Measurements from ENCODE around the gene GRIP2. TPM values are rescaled to one million over a fixed set of nuclear protein-coding genes. Genes with fewer than 3 reads are reported as not detected.

Gene GRIP2
- total RNA-seq, 1 donor, result 1.4 TPM

DNA sequence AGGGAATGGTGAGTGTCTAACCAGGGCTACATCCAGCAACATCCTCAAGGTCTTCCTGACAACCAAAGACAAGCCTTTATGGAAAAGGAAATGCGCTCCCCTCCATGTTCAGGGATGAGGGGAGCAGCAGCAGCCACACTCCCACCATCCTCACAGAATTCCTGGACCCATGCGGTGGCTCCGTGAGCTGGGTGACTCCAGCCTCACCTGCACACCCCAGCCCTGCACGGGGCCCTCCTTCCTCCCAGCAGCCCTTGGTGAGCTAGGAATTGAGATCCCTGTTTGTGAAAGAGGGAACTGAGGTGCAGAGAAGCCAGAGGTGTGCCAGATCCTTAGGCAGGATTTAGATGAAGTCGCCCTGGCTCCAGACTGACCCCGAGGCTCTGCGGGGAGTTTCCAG is 52.3 kb downstream of the GRIP2 start:
- H3K4me2 ChIP-seq (ENCODE audit: insufficient read depth, low read length), result no peak overlapping the region
- no peaks in the 10 kb centered on the region for H3K9me3 ChIP-seq (ENCODE audit: low read depth, low read length)
- no peak overlapping the region for H2AFZ ChIP-seq (ENCODE audit: low read length)
- H3K79me2 ChIP-seq (ENCODE audit: insufficient read depth, low read length), result no peaks in the 10 kb centered on the region
- H3K36me3 ChIP-seq (ENCODE audit: insufficient read depth, low read length), result peaks cover 58% of the 10 kb centered on the region
- H3K27me3 ChIP-seq (ENCODE audit: insufficient read depth, low read length), result no peaks in the 10 kb centered on the region
- peak; percentile 59 for DNase-seq (ENCODE audit: insufficient read length, low spot score, missing footprints)
- H3K27ac ChIP-seq (ENCODE audit: low read depth, low read length), result no peak overlapping the region
- H3K4me3 ChIP-seq (ENCODE audit: insufficient read depth, low read length), result no peak overlapping the region
- TF ChIP-seq, protein P1, sequence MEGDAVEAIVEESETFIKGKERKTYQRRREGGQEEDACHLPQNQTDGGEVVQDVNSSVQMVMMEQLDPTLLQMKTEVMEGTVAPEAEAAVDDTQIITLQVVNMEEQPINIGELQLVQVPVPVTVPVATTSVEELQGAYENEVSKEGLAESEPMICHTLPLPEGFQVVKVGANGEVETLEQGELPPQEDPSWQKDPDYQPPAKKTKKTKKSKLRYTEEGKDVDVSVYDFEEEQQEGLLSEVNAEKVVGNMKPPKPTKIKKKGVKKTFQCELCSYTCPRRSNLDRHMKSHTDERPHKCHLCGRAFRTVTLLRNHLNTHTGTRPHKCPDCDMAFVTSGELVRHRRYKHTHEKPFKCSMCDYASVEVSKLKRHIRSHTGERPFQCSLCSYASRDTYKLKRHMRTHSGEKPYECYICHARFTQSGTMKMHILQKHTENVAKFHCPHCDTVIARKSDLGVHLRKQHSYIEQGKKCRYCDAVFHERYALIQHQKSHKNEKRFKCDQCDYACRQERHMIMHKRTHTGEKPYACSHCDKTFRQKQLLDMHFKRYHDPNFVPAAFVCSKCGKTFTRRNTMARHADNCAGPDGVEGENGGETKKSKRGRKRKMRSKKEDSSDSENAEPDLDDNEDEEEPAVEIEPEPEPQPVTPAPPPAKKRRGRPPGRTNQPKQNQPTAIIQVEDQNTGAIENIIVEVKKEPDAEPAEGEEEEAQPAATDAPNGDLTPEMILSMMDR (IDR thresholded peaks at IDR 0.05; ENCODE audit: extremely low read depth, low read depth, low read length), result no peak
- no peaks in the 10 kb centered on the region for H4K20me1 ChIP-seq (ENCODE audit: insufficient read depth, low read length)
- H3K4me1 ChIP-seq (ENCODE audit: insufficient read depth, low read length), result no peaks in the 10 kb centered on the region

- Histone ChIP-seq H3K4me1 (ENCODE audit: insufficient read depth, low read length) (no peaks in the 10 kb centered on the region), H4K20me1 (ENCODE audit: insufficient read depth, low read length) (no peaks in the 10 kb centered on the region), H2AFZ (ENCODE audit: low read length) (no peak overlapping the region), H3K4me3 (ENCODE audit: insufficient read depth, low read length) (no peak overlapping the region), H3K27ac (ENCODE audit: low read depth, low read length) (no peak overlapping the region), H3K9me3 (ENCODE audit: low read depth, low read length) (no peaks in the 10 kb centered on the region), H3K4me2 (ENCODE audit: insufficient read depth, low read length) (no peak overlapping the region), H3K27me3 (ENCODE audit: insufficient read depth, low read length) (no peaks in the 10 kb centered on the region), H3K79me2 (ENCODE audit: insufficient read depth, low read length) (no peaks in the 10 kb centered on the region), H3K36me3 (ENCODE audit: insufficient read depth, low read length) (peaks cover 65% of the 10 kb centered on the region)
- TF ChIP-seq, protein P1 (IDR thresholded peaks at IDR 0.05; ENCODE audit: extremely low read depth, low read depth, low read length), result no peak
- DNase-seq (ENCODE audit: insufficient read length, low spot score, missing footprints), result peak; percentile 57
Measured at GRCh38 chr3:14487086-14487485, 53.1 kb downstream of the GRIP2 start.

DNA sequence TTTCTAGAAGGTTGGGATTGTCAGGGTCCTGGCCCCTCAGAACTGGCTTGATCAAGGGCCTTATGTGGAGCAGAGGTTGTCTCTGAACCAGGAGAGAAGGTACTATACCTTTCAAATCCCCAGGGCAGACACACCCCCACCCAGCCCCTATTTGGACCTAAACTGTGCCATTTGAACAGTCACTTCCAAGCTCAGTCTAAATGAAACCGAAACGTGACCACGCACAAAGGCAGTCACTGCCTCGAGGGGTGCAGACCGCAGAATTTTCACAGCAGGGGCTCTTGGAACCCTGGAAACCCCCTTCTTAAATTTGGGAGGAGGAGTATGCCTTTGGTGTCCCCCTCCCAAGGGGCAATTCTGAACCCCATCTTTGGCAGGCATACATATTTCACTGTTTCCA is 53.7 kb downstream of the GRIP2 start:
- Histone ChIP-seq H2AFZ (ENCODE audit: low read length) (no peak overlapping the region), H3K79me2 (ENCODE audit: insufficient read depth, low read length) (no peaks in the 10 kb centered on the region), H3K9me3 (ENCODE audit: low read depth, low read length) (no peaks in the 10 kb centered on the region), H3K27me3 (ENCODE audit: insufficient read depth, low read length) (no peaks in the 10 kb centered on the region), H3K4me3 (ENCODE audit: insufficient read depth, low read length) (no peak overlapping the region), H3K4me2 (ENCODE audit: insufficient read depth, low read length) (no peak overlapping the region), H4K20me1 (ENCODE audit: insufficient read depth, low read length) (no peaks in the 10 kb centered on the region), H3K4me1 (ENCODE audit: insufficient read depth, low read length) (no peaks in the 10 kb centered on the region), H3K36me3 (ENCODE audit: insufficient read depth, low read length) (peaks cover 71% of the 10 kb centered on the region), H3K27ac (ENCODE audit: low read depth, low read length) (no peak overlapping the region)
- TF ChIP-seq, protein P1 (IDR thresholded peaks at IDR 0.05; ENCODE audit: extremely low read depth, low read depth, low read length), result no peak
- peak; percentile 38 for DNase-seq (ENCODE audit: insufficient read length, low spot score, missing footprints)

DNA sequence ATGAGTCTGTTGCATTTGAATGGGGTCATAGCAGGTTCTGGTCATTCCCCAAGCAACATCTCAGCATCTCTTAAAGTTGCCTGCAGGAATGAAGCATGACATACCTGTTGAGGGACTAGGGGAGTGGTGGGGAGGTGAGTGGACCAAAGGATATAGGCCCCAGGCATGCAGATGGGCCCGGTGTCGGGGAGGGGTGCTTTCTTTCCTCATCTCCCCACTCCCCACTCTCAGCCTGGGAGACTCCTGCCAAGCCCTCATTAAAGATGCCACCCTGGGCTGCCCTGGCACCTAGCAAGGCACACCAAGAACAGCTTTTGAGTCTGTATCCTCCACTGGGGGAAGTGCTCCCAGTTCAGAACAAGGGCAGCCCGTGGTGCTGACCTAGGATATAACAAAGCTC is 54.2 kb downstream of the GRIP2 start:
- peaks cover 76% of the 10 kb centered on the region for H3K36me3 ChIP-seq (ENCODE audit: insufficient read depth, low read length)
- no peaks in the 10 kb centered on the region for H3K79me2 ChIP-seq (ENCODE audit: insufficient read depth, low read length)
- peak; percentile 55 for DNase-seq (ENCODE audit: insufficient read length, low spot score, missing footprints)
- no peaks in the 10 kb centered on the region for H4K20me1 ChIP-seq (ENCODE audit: insufficient read depth, low read length)
- H3K27ac ChIP-seq (ENCODE audit: low read depth, low read length), result no peak overlapping the region
- no peak overlapping the region for H2AFZ ChIP-seq (ENCODE audit: low read length)
- no peaks in the 10 kb centered on the region for H3K4me1 ChIP-seq (ENCODE audit: insufficient read depth, low read length)
- no peak overlapping the region for H3K4me2 ChIP-seq (ENCODE audit: insufficient read depth, low read length)
- TF ChIP-seq, protein P1 (IDR thresholded peaks at IDR 0.05; ENCODE audit: extremely low read depth, low read depth, low read length), result no peak
- H3K4me3 ChIP-seq (ENCODE audit: insufficient read depth, low read length), result no peak overlapping the region
- H3K27me3 ChIP-seq (ENCODE audit: insufficient read depth, low read length), result no peaks in the 10 kb centered on the region
- no peaks in the 10 kb centered on the region for H3K9me3 ChIP-seq (ENCODE audit: low read depth, low read length)

All from osteoblast (primary cell).